ENCODE measurements around the gene LCN6.

Gene LCN6

DNA sequence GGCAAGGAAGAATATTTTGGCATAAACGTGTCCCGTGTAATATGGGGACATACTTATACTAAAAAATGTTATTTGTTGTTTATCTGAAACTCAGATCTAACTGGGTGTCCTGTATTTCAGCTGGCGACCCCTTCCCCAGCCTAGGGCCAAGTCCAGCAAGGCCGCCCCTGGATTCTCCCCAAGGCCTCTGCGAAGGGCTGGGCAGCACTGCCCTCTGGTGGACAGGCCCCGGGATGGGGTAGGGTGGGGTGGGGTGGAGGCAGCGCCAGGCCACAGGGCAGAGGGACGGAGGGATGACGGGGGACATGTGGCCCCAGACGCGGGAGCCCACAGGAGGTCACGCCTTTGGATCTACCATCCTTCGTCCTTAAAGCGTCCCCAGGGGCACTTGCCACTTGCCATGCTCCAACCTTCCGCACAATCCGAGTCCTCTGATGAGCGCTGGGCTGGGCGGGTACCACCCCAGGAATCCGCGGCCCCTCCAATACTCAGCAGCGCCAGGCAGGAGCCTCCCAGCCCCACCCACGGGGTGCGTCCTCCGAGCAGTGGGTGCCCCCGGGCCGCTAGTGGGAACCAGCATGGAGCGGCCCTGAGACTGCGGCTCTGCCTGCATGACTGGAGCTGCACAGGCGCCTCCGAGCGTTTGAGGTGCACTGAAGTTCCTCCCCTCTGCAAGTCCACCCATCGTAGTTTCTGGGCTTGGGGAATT, 54.0 kb downstream of the LCN6 start:
- no peaks in the 10 kb centered on the region for H3F3A ChIP-seq (ENCODE audit: control insufficient read depth, insufficient read depth)
- no peak overlapping the region for H3K4me2 ChIP-seq (ENCODE audit: low read length)
- no peaks in the 10 kb centered on the region for H3K79me2 ChIP-seq (ENCODE audit: control insufficient read depth, low read length)

More for the DNA sequence above, 54.0 kb downstream of the LCN6 start:
- H3K36me3 ChIP-seq (ENCODE audit: control insufficient read depth, low read length): no peaks in the 10 kb centered on the region
- H3K9me2 ChIP-seq (replicated peaks; ENCODE audit: control insufficient read depth, low read length): no peaks in the 10 kb centered on the region
- TF ChIP-seq EZH2phosphoT487 (IDR thresholded peaks at IDR 0.05; ENCODE audit: borderline replicate concordance, low read length): no peak
- TF ChIP-seq, protein P1, sequence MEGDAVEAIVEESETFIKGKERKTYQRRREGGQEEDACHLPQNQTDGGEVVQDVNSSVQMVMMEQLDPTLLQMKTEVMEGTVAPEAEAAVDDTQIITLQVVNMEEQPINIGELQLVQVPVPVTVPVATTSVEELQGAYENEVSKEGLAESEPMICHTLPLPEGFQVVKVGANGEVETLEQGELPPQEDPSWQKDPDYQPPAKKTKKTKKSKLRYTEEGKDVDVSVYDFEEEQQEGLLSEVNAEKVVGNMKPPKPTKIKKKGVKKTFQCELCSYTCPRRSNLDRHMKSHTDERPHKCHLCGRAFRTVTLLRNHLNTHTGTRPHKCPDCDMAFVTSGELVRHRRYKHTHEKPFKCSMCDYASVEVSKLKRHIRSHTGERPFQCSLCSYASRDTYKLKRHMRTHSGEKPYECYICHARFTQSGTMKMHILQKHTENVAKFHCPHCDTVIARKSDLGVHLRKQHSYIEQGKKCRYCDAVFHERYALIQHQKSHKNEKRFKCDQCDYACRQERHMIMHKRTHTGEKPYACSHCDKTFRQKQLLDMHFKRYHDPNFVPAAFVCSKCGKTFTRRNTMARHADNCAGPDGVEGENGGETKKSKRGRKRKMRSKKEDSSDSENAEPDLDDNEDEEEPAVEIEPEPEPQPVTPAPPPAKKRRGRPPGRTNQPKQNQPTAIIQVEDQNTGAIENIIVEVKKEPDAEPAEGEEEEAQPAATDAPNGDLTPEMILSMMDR (IDR thresholded peaks at IDR 0.05; ENCODE audit: low read depth, low read length, poor library complexity, severe bottlenecking): peak; percentile 49
- no peaks in the 10 kb centered on the region for H4K20me1 ChIP-seq (ENCODE audit: control insufficient read depth, insufficient read depth, low read depth, low read length)
- no peaks in the 10 kb centered on the region for H3K9me3 ChIP-seq (ENCODE audit: control insufficient read depth, insufficient read depth, low read length)
- H3K27me3 ChIP-seq (ENCODE audit: control insufficient read depth, low read length): peaks cover 26% of the 10 kb centered on the region
- peaks cover 31% of the 10 kb centered on the region for H3K4me1 ChIP-seq (ENCODE audit: control insufficient read depth, low read length)
- no peak overlapping the region for H3K27ac ChIP-seq (ENCODE audit: low read depth, low read length)
- H3K4me3 ChIP-seq (ENCODE audit: low read length): no peak overlapping the region
